LNCAP (cell line): Measurements from ENCODE around the gene CEACAM21.
A peak's percentile ranks its signal among the peaks of the same experiment; 100 is the strongest.

ENCODE experiments used
- CTCF ChIP-seq: fragments of 450-650 bp; IDR thresholded peaks from 2 replicates; pipeline ENCODE4 v1.5.1; 2017; ENCODE audit warnings: mild to moderate bottlenecking

Gene CEACAM21

GRCh38 chr19:41532526-41532925 is 43.4 kb upstream of the CEACAM21 start:
- no peak for TF ChIP-seq CTCF

- TF ChIP-seq CTCF = no peak
These were observed 42.2 kb upstream of the CEACAM21 start for GRCh38 chr19:41533671-41534215.

- TF ChIP-seq CTCF = no peak
These were observed 40.8 kb upstream of the CEACAM21 start for GRCh38 chr19:41535029-41535622.

DNA sequence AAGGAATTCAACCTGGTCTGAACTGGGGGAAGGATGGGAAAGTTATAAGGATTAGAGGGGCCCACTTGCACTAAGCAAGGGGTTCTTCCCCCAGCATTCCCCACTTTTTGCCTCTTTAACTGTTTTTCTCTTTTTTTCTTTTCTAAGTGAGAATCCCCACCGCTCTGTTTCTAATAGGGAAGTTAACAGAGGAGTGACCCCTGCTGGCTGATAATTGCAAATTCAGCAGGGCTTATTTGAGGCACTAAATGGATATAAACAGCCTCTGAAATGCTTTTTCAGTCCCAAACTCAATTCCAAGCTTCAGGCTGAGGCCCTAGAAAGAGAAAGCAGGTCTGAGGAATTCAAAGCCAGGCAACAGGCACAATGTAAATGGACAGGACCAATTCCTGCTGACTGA is 38.2 kb upstream of the CEACAM21 start:
- TF ChIP-seq CTCF = peak; percentile 47; the same call in 1 of the 2 replicates

- TF ChIP-seq CTCF = no peak
These were observed 35.8 kb upstream of the CEACAM21 start for GRCh38 chr19:41540041-41540695.

- TF ChIP-seq CTCF = peak; percentile 51
These were observed 33.9 kb upstream of the CEACAM21 start for GRCh38 chr19:41541990-41542584.

GRCh38 chr19:41542622-41543021 is 33.3 kb upstream of the CEACAM21 start:
- TF ChIP-seq CTCF = no peak
